ENCODE results near the gene DOP1A. TPM values are rescaled to one million over a fixed set of nuclear protein-coding genes. Genes with fewer than 3 reads are reported as not detected.

The DOP1A gene
- total RNA-seq, 1 donor from 2014 or later: 25.7 TPM

- no peak for DNase-seq (ENCODE audit: low spot score)
These were observed 6.1 kb downstream of the DOP1A start for GRCh38 chr6:83073615-83074014.

GRCh38 chr6:83083476-83083875 lies 16.0 kb downstream of the DOP1A start:
- DNase-seq (ENCODE audit: low spot score): no peak

- DNase-seq (ENCODE audit: low spot score): no peak
These were observed 19.3 kb downstream of the DOP1A start for GRCh38 chr6:83086751-83087150.

- DNase-seq (ENCODE audit: low spot score): no peak
These were observed 25.4 kb downstream of the DOP1A start for GRCh38 chr6:83092756-83093399.

- DNase-seq (ENCODE audit: low spot score): no peak
These were observed 29.3 kb downstream of the DOP1A start for GRCh38 chr6:83096791-83097190.

GRCh38 chr6:83097204-83097603 lies 29.7 kb downstream of the DOP1A start:
- no peak for DNase-seq (ENCODE audit: low spot score)

- DNase-seq (ENCODE audit: low spot score): no peak
These were observed 30.2 kb downstream of the DOP1A start for GRCh38 chr6:83097675-83098074.

- DNase-seq (ENCODE audit: low spot score): no peak
These were observed 31.1 kb downstream of the DOP1A start for GRCh38 chr6:83098589-83098988.

GRCh38 chr6:83108378-83108777 lies 40.9 kb downstream of the DOP1A start:
- DNase-seq (ENCODE audit: low spot score): no peak

GRCh38 chr6:83113258-83113657 lies 45.8 kb downstream of the DOP1A start:
- DNase-seq (ENCODE audit: low spot score): no peak

- DNase-seq (ENCODE audit: low spot score): no peak
These were observed 46.7 kb downstream of the DOP1A start for GRCh38 chr6:83114164-83114563.

GRCh38 chr6:83117802-83118201 lies 50.3 kb downstream of the DOP1A start:
- no peak for DNase-seq (ENCODE audit: low spot score)

- no peak for DNase-seq (ENCODE audit: low spot score)
These were observed 52.4 kb downstream of the DOP1A start for GRCh38 chr6:83119742-83120300.

- DNase-seq (ENCODE audit: low spot score): no peak
These were observed 57.1 kb downstream of the DOP1A start for GRCh38 chr6:83124553-83124952.

- no peak for DNase-seq (ENCODE audit: low spot score)
These were observed 58.0 kb downstream of the DOP1A start for GRCh38 chr6:83125425-83125824.

GRCh38 chr6:83126223-83126622 lies 58.8 kb downstream of the DOP1A start:
- DNase-seq (ENCODE audit: low spot score): no peak

- no peak for DNase-seq (ENCODE audit: low spot score)
These were observed 59.3 kb downstream of the DOP1A start for GRCh38 chr6:83126807-83127206.

GRCh38 chr6:83127258-83127657 lies 59.8 kb downstream of the DOP1A start:
- no peak for DNase-seq (ENCODE audit: low spot score)

- DNase-seq (ENCODE audit: low spot score): no peak
These were observed 60.5 kb downstream of the DOP1A start for GRCh38 chr6:83127976-83128375.

- no peak for DNase-seq (ENCODE audit: low spot score)
These were observed 64.7 kb downstream of the DOP1A start for GRCh38 chr6:83132121-83132520.

- DNase-seq (ENCODE audit: low spot score): no peak
These were observed 70.7 kb downstream of the DOP1A start for GRCh38 chr6:83138118-83138722.

- DNase-seq (ENCODE audit: low spot score): no peak
These were observed 71.3 kb downstream of the DOP1A start for GRCh38 chr6:83138758-83139157.

GRCh38 chr6:83151114-83151513 lies 83.6 kb downstream of the DOP1A start:
- DNase-seq (ENCODE audit: low spot score): no peak

- no peak for DNase-seq (ENCODE audit: low spot score)
These were observed 85.4 kb downstream of the DOP1A start for GRCh38 chr6:83152913-83153312.
